Endothelial cell of coronary artery (primary cell): ENCODE results near the gene ITIH6. TPM values are rescaled to one million over a fixed set of nuclear protein-coding genes. Genes with fewer than 3 reads are reported as not detected.

ENCODE experiments used
- total RNA-seq: library from RNA; depleted of rRNA; stranded (reverse); fragments of >200 nt; gene quantifications from 2 replicates; pipeline ENCODE4 v1.2.3, GENCODE V29; 2014

ITIH6 gene, protein sequence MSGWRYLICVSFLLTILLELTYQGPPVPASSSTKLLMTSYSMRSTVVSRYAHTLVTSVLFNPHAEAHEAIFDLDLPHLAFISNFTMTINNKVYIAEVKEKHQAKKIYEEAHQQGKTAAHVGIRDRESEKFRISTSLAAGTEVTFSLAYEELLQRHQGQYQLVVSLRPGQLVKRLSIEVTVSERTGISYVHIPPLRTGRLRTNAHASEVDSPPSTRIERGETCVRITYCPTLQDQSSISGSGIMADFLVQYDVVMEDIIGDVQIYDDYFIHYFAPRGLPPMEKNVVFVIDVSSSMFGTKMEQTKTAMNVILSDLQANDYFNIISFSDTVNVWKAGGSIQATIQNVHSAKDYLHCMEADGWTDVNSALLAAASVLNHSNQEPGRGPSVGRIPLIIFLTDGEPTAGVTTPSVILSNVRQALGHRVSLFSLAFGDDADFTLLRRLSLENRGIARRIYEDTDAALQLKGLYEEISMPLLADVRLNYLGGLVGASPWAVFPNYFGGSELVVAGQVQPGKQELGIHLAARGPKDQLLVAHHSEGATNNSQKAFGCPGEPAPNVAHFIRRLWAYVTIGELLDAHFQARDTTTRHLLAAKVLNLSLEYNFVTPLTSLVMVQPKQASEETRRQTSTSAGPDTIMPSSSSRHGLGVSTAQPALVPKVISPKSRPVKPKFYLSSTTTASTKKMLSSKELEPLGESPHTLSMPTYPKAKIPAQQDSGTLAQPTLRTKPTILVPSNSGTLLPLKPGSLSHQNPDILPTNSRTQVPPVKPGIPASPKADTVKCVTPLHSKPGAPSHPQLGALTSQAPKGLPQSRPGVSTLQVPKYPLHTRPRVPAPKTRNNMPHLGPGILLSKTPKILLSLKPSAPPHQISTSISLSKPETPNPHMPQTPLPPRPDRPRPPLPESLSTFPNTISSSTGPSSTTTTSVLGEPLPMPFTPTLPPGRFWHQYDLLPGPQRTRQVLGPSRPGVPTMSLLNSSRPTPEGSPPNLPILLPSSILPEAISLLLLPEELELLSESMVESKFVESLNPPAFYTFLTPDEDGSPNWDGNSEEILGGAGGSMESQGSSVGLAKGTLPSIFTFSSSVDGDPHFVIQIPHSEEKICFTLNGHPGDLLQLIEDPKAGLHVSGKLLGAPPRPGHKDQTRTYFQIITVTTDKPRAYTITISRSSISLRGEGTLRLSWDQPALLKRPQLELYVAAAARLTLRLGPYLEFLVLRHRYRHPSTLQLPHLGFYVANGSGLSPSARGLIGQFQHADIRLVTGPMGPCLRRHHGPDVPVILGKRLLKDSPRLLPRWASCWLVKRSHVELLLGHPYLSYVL
- not detected in 2 replicates for total RNA-seq

DNA sequence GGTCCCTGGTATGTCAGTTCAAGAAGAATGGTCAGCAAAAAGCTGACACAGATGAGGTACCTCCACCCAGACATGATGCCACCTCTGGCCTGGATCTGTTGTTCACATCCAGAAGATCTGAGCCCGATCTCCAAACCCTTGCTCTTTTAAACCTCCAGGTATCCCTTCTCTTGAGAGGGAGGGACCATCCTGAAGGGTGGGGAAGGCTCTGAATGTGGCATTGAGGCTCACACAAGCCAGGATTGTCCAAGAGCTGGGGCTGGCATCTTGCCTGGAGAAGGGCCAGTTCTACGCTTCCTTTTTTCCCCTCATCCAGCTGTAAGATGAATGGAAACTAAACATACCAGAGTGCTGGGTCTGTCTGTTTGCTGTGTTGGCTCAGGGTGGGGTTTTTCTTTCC is at the start of gene ITIH6:
Gene ITIH6, minus strand, starts transcription at position 119 of the 400 bp plus-strand sequence. Its CDS starts 45 bp downstream, at position 74.

DNA sequence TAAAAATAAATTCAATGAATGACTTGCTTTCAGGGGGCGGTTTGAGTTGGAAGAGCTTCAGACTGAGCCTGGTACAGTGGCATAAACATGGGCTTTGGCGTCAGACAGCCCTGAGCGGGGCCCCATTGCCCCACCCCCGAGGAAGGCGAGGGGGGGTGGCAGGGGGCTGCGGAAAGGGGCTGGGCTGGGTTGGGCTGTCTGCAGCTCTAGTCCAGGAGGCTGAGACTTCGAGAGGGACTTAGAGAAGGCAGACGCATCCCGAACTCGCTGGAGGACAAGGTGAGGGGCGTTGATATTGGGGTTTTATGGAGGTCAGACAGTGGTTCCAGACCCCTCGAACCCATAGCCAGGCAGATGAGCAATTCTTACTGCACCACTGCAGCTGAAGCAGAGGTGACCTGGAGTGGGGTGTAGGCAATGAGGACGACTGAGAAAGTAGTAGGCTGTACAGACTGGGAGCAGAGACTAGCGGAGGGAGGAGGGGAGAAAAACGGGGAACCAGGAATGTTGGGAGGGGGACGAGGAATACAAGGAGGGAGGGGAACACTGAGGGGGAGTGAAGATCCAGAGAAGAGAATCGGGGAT is 9.6 kb upstream of the ITIH6 start, which contains the start of gene MAGED2:
Gene MAGED2, plus strand, starts transcription at position 222 of the 585 bp plus-strand sequence. CDS start 1,587 bp downstream, outside the sequence.

Other genes with a start within 250 kb of the ITIH6 start
- gene MAGED2, start 9.5 kb upstream of the ITIH6 start, total RNA-seq, result 196 and 221 TPM in 2 replicates
- gene TRO, start 122.6 kb upstream of the ITIH6 start, total RNA-seq, result 2.2 and 2.6 TPM in 2 replicates
- gene PFKFB1, start 195.9 kb upstream of the ITIH6 start, total RNA-seq, result not detected in 2 replicates
- 6.0 and 6.6 TPM in 2 replicates for gene APEX2, start 202.1 kb upstream of the ITIH6 start, total RNA-seq
- gene ALAS2, start 232.7 kb upstream of the ITIH6 start, total RNA-seq, result not detected in 2 replicates